NCI-H2081 treated with DMSO at 0.1 percent for 48 hours (cell line): ENCODE data around the gene NANOS2.
"Not testable (repeated sequence)": the region's sequence is repeated elsewhere in the genome, so short reads cannot be mapped to it uniquely, and the experiment has no call there.

Source experiments
- DNase-seq: peaks from one replicate; lab custom pipeline; 2025; lab: John Stamatoyannopoulos, UW

Gene NANOS2

GRCh38 chr19:45927565-45928261, 13.1 kb upstream of the NANOS2 start:
- peak; percentile 74 for DNase-seq

- no peak for DNase-seq
Measured at GRCh38 chr19:45924891-45925447, 10.4 kb upstream of the NANOS2 start.

- DNase-seq = no peak
Measured at GRCh38 chr19:45922281-45922680, 7.7 kb upstream of the NANOS2 start.

GRCh38 chr19:45920458-45920857, 5.9 kb upstream of the NANOS2 start:
- no peak for DNase-seq

GRCh38 chr19:45919678-45920077, 5.1 kb upstream of the NANOS2 start:
- no peak for DNase-seq

GRCh38 chr19:45918721-45919120, 4.1 kb upstream of the NANOS2 start:
- no peak for DNase-seq

GRCh38 chr19:45917421-45918091, 3.0 kb upstream of the NANOS2 start:
- no peak for DNase-seq

GRCh38 chr19:45911291-45911690, 3.3 kb downstream of the NANOS2 start:
- DNase-seq = no peak

GRCh38 chr19:45908956-45909355, 5.6 kb downstream of the NANOS2 start:
- DNase-seq = no peak

- no peak for DNase-seq
Measured at GRCh38 chr19:45906221-45906620, 8.4 kb downstream of the NANOS2 start.

GRCh38 chr19:45905011-45905410, 9.6 kb downstream of the NANOS2 start:
- DNase-seq = no peak

- peak; percentile 87 for DNase-seq
Measured at GRCh38 chr19:45902651-45903625, 11.6 kb downstream of the NANOS2 start.

- DNase-seq = no peak
Measured at GRCh38 chr19:45901912-45902650, 12.5 kb downstream of the NANOS2 start, which contains the start of gene MYPOP. MYPOP (minus strand) TSS chr19:45902613; CDS start chr19:45901773, 840 bp downstream.

- DNase-seq = no peak
Measured at GRCh38 chr19:45901432-45901911, 13.1 kb downstream of the NANOS2 start.

- no peak for DNase-seq
Measured at GRCh38 chr19:45900738-45901431, 13.7 kb downstream of the NANOS2 start.

GRCh38 chr19:45899919-45900589, 14.5 kb downstream of the NANOS2 start:
- DNase-seq = no peak

GRCh38 chr19:45899253-45899652, 15.3 kb downstream of the NANOS2 start:
- no peak for DNase-seq

GRCh38 chr19:45897261-45897812, 17.2 kb downstream of the NANOS2 start:
- no peak for DNase-seq

GRCh38 chr19:45895983-45896599, 18.5 kb downstream of the NANOS2 start:
- DNase-seq = not testable (repeated sequence)
